Prostate gland (tissue), 2 donors: ENCODE results near the gene YRDC. TPM values are rescaled to one million over a fixed set of nuclear protein-coding genes. Genes with fewer than 3 reads are reported as not detected.
A peak's percentile ranks its signal among the peaks of the same experiment; 100 is the strongest.

ENCODE experiments used
- DNase-seq: peaks from one replicate; pipeline ENCODE4 v3.0.0-alpha.2; 2019; ENCODE audit warnings: low spot score
- H3K27ac ChIP-seq, 2 donors: fragments of 200-600 bp; sonication (generic); 2 replicates each; pipeline ENCODE4 v1.5.1; 2017 to 2019
- H3K27me3 ChIP-seq: fragments of 200-600 bp; sonication (generic); replicated peaks from 2 replicates; pipeline ENCODE4 v1.5.1; 2019; ENCODE audit not compliant: insufficient read depth
- H3K36me3 ChIP-seq, 2 donors: fragments of 200-600 bp; sonication (generic); 1 replicate in 1 of 2; 2 replicates in 1 of 2; pipeline versions ENCODE4 v1.5.1 to v1.8.1; 2017 to 2019
- H3K4me1 ChIP-seq: fragments of 200-600 bp; sonication (generic); replicated peaks from 2 replicates; pipeline ENCODE4 v1.5.1; 2019
- H3K4me3 ChIP-seq, 2 donors: fragments of 200-600 bp; sonication (generic); 2 replicates each; pipeline ENCODE4 v1.5.1; 2017 to 2019
- H3K9me3 ChIP-seq: fragments of 200-600 bp; sonication (generic); 2 replicates; pipeline ENCODE4 v1.5.1; 2017
- CTCF ChIP-seq, 4 experiments: fragments of 200-600 bp in 2 of 4; fragments of 450-650 bp in 2 of 4; sonication (generic) in 2 of 4; IDR thresholded peaks; 1 replicate in 3 of 4; 2 replicates in 1 of 4; pipeline ENCODE4 v1.5.1; 2016 to 2019; ENCODE audit warnings: antibody characterized with exemption in 4 of 4, mild to moderate bottlenecking in 2 of 4, moderate library complexity in 2 of 4
- POLR2A ChIP-seq: fragments of 450-650 bp; IDR thresholded peaks from one replicate; pipeline ENCODE4 v1.6.1; 2016; ENCODE audit warnings: antibody characterized with exemption, mild to moderate bottlenecking
- POLR2AphosphoS5 ChIP-seq: sonication (generic); formaldehyde crosslinking; IDR thresholded peaks from one replicate; pipeline ENCODE4 v1.6.1; 2017; ENCODE audit warnings: antibody characterized with exemption
- WGBS: methylation state at CpG from one replicate; pipeline ENCODE4 v1.1.5; 2018; 5-methylcytosine and 5-hydroxymethylcytosine counted together
- intact Hi-C: fragments of 100-400 bp; cut with DNase I; formaldehyde crosslinking; loops from one replicate; pipeline ENCODE4 v1.14.2; 2022
- total RNA-seq, 2 donors: library from RNA; depleted of rRNA; stranded (reverse); fragments of >200 nt; gene quantifications; one replicate each; pipeline ENCODE4 v1.1.0, GENCODE V29; 2016

YRDC gene
- total RNA-seq = 10 to 100 TPM; 23.7 to 33.5 TPM

DNA sequence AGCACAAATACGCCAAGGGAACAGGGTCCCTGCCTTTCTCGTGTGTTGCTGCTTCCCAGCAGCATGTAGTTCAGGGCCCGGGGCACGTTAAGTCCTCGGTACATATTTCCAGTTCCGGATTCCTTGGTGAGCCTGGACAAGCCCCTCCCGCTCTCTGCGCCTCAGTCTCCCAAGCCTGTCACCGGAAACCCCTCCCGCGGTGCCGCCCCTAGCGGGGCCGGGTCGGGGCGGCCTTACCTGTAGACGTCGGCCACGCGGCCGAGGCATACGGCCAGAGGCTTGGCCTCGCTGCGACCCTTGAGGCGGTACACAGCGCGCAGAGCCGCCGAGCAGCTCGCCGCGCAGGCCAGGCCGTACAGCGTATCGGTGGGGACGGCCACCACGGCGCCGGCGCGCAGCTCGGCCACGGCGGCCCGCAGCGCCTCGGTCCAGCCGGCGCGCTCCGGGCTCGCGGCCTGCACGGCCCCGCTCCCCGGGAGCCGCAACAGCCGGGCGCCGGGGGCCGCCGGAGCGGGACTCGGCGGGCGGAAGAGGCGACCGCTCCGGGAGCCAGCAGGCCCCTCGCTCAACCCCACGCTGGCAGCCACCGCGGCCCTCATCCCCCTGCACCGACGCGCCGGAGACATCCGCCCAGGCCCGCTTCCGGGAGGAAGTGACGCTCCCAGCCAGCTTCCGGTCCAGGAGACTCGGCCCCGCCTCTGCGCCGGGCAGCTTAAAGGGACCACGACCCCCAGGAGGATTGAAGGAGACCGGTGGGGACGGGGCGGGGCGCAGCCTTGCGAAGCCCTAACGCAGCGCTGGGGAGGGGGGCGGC lies at the start of gene YRDC, which contains the start of gene C1orf122:
YRDC (minus strand) TSS at position 654 of the 814 bp plus-strand sequence; CDS start at position 626, 28 bp downstream.
C1orf122 (plus strand) TSS at position 236 of the 814 bp plus-strand sequence. CDS start 615 bp downstream, outside the sequence.
- Histone ChIP-seq H3K4me1 (peaks cover 14% of the 10 kb centered on the region), H3K36me3 (peaks cover 0 to 18% of the 10 kb centered on the region in 2 donors), H3K27me3 (no peaks in the 10 kb centered on the region), H3K4me3 (peak within 1 kb of the TSS; percentile 79 to 90), H3K9me3 (no peaks in the 10 kb centered on the region), H3K27ac (peak within 1 kb of the TSS; percentile 94 to 98)
- DNase-seq = peak; percentile 91
- intact Hi-C loops = loop anchor here (2.0 to 10.0 kb wide), 4 partner anchors 51 to 253 kb away; partner anchors contain the start of genes CDCA8, DNALI1, GNL2 and MTF1
- under 1% methylated on average over 52 of the region's 95 CpGs for WGBS
- peak; percentile 84 for TF ChIP-seq POLR2AphosphoS5
- TF ChIP-seq CTCF (IDR thresholded peaks at IDR 0.05) = no peak
- TF ChIP-seq POLR2A = peak; percentile 50

GRCh38 chr1:37854406-37854805 lies 46.4 kb upstream of the YRDC start:
- intact Hi-C loops = no loop called here
- no peak for DNase-seq
- Histone ChIP-seq H3K4me1 (peaks cover 8% of the 10 kb centered on the region), H3K27me3 (no peaks in the 10 kb centered on the region), H3K36me3 (no peaks in the 10 kb centered on the region), H3K9me3 (no peaks in the 10 kb centered on the region), H3K4me3 (no peak overlapping the region), H3K27ac (no peak overlapping the region)
- 84% methylated on average over 6 of the region's 6 CpGs for WGBS
- TF ChIP-seq POLR2AphosphoS5 (no peak), POLR2A (no peak), CTCF (IDR thresholded peaks at IDR 0.05) (no peak)

DNA sequence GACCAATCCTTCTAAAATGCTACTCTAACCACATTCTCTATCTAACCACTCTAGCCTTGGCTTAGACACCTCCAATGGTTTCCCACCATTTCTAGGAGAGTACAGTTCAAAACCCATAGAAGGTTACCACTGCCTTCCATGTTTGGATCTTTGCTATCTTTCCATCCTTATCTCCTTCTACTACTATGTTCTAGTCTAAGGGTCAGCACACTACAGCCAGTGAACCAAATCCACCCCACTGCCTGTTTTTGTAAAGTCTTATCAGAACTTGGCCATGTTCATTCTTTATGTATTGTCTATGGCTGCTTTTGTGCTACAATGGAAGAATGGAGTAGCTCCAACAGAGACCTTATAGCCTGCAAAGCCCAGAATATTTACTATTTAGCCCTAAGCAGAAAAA lies 45.1 kb upstream of the YRDC start:
- Histone ChIP-seq H3K4me3 (no peak overlapping the region), H3K9me3 (no peaks in the 10 kb centered on the region), H3K27ac (no peak overlapping the region), H3K36me3 (no peaks in the 10 kb centered on the region), H3K4me1 (peaks cover 1% of the 10 kb centered on the region), H3K27me3 (no peaks in the 10 kb centered on the region)
- intact Hi-C loops = no loop called here
- no peak for DNase-seq
- TF ChIP-seq POLR2A = no peak
- no peak for TF ChIP-seq CTCF (IDR thresholded peaks at IDR 0.05)
- no peak for TF ChIP-seq POLR2AphosphoS5

- no peak for DNase-seq
- no peak for TF ChIP-seq CTCF (IDR thresholded peaks at IDR 0.05)
- no peak for TF ChIP-seq POLR2A
- TF ChIP-seq POLR2AphosphoS5 = no peak
- Histone ChIP-seq H3K4me1 (no peaks in the 10 kb centered on the region), H3K27ac (no peak overlapping the region), H3K36me3 (no peaks in the 10 kb centered on the region), H3K9me3 (no peaks in the 10 kb centered on the region), H3K4me3 (no peak overlapping the region), H3K27me3 (no peaks in the 10 kb centered on the region)
- 91% methylated on average over 2 of the region's 2 CpGs for WGBS
- intact Hi-C loops = no loop called here
These were observed 43.8 kb upstream of the YRDC start for GRCh38 chr1:37851782-37852210.

GRCh38 chr1:37851262-37851661 lies 43.3 kb upstream of the YRDC start:
- no peaks in the 10 kb centered on the region for H3K4me1 ChIP-seq
- H3K4me3 ChIP-seq = no peak overlapping the region
- H3K27me3 ChIP-seq = no peaks in the 10 kb centered on the region
- TF ChIP-seq POLR2AphosphoS5 (no peak), POLR2A (no peak)
- no peak overlapping the region for H3K27ac ChIP-seq
- DNase-seq = no peak
- H3K36me3 ChIP-seq = no peaks in the 10 kb centered on the region
- H3K9me3 ChIP-seq = no peaks in the 10 kb centered on the region
- intact Hi-C loops = no loop called here
